ENCODE results near the gene MYL2. TPM values are rescaled to one million over a fixed set of nuclear protein-coding genes. Genes with fewer than 3 reads are reported as not detected.

MYL2 gene
- polyA plus RNA-seq, 4 donors = not detected

DNA sequence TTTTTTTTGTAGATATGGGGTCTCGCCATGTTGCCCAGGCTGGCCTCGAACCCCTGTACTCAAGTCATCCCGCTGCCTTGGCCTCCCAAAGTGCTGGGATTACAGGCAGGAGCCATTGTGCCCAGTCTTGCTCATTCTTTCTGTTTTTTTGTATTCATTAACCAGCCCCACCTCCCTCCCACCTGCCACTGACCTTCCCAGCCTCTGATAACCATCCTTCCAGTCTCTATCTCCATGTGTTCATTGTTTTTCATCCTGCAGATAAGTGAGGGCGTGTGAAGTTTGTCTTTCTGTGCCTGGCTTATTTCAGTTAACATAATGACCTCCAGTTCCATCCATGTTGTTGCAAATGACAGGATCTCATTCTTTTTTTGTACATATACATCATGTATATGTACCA, 19.0 kb downstream of the MYL2 start:
- DNase-seq (ENCODE audit: low read depth in 4 of 4, low spot score in 3 of 4) = no peak

DNA sequence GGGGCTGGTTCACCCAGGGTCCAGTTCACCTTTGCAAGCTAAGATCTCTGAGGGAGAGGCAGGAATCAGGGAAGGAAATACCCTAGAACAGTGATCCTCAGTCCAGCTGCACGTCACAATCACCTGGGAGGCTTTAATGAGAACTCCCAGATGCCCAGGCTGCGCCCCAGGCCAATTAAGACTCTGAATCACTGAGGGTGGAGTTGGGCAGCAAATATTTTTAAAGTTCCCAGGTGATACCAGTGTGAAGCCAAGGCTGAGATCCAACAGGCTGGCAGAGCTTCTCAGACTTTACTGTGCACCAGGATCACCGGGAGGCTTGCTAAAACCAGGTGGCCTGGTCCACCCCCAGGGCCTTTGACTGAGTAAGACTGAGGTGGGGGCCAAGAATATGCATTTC, 23.8 kb downstream of the MYL2 start:
- DNase-seq (ENCODE audit: low read depth in 4 of 4, low spot score in 3 of 4) = no peak

DNA sequence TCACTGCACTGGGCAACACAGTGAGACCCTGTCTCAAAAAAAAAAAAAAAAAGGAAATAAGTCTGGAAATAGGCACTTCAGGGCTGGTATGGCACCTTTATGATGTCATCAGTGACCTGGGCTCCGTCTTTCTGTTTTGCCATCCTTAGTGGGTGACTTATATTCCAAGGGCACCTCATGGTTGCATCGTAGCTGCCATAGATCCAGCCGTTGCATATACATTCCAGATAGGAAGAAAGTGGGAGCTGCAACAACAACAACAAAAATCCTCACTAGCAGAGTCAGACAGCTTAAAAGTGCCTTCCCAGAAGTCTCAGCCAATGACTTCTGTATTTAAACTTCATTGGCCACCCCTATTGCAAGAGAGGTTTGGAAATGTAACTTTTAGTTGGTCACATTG, 26.4 kb downstream of the MYL2 start:
- no peak for DNase-seq (ENCODE audit: low read depth in 4 of 4, low spot score in 3 of 4)

DNA sequence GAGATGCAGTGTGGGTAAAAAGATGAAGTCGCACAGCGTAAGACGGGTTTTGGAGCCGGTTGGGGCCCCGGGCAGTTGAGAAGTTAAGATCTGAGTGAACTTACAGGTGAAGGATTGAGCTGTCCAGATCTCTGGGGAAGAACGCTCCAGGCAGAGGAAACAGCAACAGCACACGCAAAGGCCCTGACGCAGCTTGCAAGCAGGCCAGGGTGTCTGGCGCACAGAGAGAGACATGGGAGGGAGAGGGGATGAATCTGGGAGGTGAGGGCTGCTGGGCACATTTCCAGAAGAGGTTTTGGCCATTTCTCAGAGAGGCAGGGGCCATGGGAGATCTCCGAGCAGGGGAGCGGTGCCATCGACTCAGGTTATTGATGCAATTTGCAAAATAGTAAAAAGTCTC, 31.0 kb downstream of the MYL2 start:
- no peak for DNase-seq (ENCODE audit: low read depth in 4 of 4, low spot score in 3 of 4)

DNA sequence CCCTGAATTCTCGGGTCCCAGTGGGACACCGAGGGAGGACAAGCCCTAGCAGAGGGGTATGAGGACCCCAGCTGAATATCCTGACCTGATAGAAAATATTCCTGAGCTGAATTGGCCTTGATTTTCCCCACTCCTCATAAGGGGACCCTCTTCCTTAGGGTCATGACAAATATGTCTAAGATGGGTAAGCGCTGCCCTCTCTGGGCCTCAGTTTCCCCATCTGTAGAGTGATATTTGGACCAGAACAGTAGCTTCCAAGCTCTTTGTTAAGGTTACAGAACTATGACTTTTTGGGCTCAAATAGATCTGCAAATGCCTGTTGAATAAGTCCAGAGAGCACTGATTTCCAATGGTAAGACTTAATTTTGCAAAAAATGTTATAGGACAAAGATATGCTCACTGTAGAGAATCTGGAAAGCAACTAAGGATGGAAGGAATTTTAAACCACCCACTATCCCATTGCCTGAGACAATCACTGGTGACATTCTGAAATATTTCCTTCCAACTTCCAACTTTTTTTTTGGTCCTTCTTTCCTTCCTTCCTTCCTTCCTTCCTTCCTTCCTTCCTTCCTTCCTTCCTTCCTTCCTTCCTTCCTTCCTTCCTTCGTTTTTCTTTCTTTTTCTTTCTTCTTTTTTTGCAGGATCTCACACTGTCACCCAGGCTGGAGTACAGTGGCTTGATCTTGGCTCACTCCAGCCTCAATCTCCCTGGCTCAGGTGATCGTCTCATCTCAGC, 32.0 kb downstream of the MYL2 start:
- no peak for DNase-seq (ENCODE audit: low read depth in 4 of 4, low spot score in 3 of 4)

DNA sequence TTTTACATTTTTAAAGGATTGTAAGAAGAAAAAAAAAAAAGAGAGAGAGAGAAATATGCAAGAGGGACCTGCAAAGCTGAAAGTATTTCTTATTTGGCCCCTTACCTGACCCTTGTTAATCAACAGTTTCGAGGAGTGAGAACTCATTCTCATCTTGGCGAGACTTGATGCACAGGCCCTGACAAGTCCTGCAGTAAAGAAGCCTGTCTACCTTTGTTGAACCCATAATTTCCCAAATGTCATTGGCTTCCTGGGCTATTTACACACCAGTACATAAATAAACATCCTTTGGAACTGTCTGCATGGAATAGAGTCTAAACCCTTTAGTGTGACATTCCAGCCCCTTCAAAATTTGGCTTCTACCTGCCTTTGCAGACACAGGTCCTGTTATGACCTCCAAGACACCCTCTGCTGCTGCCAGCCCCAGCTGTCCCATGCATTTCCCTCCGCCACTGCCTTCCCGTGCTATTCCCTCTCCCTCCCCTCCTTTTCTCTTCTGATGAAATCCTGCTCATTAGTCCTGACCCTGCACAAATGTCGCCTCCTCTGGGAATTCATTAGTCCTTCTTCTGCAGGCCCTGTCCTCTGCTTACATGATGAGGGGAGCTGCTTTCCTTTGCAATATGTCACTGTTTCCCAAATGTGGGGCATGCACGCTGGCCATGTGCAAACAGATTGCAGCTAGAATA, 35.1 kb downstream of the MYL2 start:
- DNase-seq (ENCODE audit: low read depth in 4 of 4, low spot score in 3 of 4) = no peak

DNA sequence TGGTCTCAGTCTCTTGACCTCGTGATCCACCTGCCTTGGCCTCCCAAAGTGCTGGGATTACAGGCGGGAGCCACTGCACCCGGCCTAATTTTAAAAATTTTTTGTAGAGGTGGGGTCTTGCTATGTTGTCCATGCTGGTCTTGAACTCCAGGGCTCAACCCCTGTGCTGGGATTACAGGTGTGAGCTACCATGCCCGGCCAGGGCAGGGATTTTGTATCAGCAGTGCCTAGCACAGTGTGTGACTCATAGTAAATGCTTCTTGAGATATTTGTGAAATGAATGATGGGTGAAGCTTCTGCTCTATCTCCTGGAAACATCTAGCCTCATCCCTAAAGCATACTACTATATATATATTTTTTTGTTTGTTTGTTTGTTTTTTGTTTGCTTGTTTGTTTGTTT, 37.1 kb downstream of the MYL2 start:
- no peak for DNase-seq (ENCODE audit: low read depth in 4 of 4, low spot score in 3 of 4)

DNA sequence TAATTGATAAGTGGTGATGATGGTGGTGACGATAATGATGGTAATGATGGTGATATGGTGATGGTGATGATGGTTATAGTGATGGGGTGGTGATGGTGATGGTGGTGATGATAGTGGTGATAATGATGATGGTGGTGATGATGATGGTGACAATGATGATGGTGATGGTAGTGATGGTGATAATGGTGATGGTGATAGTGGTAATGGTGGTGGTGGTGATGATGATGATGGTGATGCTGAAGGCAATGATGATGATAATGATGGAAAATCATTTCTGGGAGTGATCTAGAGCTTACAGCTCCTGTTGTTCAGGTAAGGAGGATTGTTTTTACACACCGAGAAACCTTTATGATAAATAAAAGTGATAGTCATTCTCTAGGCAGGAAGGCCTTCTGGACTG, 39.7 kb downstream of the MYL2 start:
- no peak for DNase-seq (ENCODE audit: low read depth in 4 of 4, low spot score in 3 of 4)

DNA sequence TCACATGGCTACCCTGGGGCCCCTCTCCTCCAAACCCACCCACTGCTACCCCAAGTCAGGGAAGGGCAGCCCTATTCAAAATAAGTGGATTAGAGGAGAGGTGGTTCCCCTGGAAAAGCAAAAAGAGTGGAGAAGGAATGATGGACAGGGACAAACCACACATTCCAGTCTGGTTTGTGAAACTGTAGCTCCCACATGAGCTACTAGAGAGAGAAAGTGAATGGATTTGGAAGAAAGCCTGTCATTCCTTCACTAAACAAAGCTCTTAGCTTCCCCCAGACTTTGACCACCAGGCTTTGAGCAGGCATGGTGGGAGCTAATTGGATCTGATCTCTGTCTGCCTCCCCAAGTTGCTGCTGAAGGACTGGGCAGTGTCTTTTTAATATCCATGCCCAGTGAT, 45.6 kb downstream of the MYL2 start:
- DNase-seq (ENCODE audit: low read depth in 4 of 4, low spot score in 3 of 4) = no peak

DNA sequence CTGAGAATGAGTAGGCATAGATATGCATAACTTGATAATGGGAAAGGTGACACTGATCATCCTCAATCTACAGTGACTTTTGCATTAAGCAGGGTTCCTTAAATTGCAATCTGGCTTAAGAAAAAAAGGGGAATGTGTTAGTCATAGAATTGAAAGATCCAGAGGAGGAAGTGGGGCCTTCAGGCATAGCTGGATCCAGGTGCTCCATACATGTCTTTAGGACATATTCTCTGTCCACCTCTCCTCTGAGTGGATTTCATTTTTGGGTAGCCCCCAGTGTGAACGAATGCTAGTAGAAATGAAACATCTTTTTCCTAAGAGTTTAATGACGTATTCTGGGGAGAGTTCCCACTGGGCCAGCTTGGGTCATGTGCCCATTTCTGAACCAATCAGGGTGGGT, 46.0 kb downstream of the MYL2 start:
- DNase-seq (ENCODE audit: low read depth in 4 of 4, low spot score in 3 of 4) = no peak

DNA sequence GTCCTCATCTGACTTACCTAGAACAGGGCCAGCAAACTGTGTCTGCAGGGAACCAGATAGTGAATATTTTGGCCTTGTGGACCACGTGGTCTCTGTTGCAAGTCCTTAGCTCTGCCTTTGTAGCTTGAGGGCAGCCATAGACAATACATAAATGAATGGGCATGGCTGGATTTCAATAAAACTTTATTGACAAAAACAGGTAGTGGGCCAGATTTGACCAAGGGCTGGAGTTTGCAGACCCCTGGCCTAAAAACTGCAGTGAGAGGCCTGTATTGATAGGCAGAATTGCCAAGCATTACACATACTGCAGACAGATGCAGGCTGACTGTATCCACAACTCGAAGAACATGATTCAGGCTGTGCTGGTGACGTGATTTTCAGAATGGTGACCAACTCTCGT, 48.3 kb downstream of the MYL2 start:
- DNase-seq (ENCODE audit: low read depth in 4 of 4, low spot score in 3 of 4) = no peak

DNA sequence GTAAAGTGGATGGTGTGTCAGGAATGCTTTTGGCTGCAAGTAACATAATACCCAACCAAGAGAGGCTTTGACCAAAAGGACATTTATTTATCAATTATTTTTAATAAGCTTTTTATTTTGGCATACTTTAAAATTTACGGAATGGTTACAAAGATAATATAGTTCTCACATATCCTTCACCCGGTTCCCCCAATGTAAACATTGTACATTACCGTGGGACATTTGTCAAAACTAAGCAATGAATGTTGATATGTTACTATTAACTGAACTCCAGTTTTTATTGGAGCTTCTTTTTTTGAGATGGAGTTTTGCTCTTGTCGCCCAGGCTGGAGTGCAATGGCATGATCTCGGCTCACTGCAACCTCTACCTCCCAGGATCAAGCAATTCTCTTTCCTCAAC, 50.6 kb downstream of the MYL2 start:
- no peak for DNase-seq (ENCODE audit: low read depth in 4 of 4, low spot score in 3 of 4)

DNA sequence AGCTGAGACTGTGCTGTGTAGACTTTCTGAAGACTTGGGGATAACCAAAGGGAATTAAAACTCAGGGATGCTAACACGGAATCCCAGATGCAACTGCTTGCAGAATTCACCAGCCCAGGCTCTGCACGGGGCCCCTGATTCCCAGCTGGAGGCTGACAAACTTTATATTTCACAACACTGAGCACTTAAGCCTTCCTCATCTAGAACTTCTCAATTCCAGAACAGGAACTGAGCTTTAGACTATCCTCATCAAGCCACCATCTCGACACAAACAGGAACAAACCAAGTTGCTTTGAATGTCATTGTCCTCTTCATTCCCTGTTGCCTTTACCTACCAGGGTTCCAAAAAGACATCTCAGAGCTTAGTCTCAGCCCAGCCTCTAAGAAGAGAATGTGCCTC, 51.4 kb downstream of the MYL2 start:
- DNase-seq (ENCODE audit: low read depth in 4 of 4, low spot score in 3 of 4) = no peak

DNA sequence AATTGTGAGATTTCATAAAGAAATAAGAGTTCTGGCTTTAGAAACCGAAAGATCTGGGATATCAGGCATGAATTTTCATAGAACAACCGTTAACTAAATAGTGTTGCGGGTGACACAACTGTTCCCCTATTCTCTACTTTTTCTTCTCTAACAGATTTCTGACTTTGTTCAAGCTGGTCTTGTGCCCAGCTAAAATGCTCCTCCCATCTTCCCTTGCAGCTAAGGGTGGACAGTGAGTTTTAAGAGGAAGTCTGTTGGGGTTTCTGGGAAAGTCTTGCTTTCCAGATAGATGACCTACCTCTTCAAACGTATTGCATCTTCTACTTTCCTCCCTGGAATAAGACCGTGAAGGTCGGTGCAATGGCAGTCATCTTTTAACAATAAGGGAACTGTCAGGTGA, 54.9 kb downstream of the MYL2 start:
- no peak for DNase-seq (ENCODE audit: low read depth in 4 of 4, low spot score in 3 of 4)

DNA sequence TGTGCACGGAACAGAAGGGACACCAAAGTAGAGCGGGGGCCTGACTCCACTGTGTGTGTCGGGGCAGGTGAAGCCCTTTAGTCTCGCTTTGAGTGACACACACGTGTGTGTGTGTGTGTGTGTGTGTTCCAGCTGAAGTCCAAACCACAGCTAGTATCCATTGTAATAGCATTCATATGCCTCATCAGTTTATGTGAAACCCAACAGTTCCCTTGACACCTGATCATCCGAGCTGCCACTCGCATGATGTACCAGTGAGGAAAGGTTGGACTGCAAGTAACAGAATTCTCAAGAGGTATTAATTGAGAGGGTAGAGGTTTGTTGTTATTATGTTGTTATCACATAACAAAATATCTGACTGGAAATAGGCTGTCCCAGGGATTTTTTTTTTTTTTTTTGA, 57.2 kb downstream of the MYL2 start:
- DNase-seq (ENCODE audit: low read depth in 4 of 4, low spot score in 3 of 4) = no peak

DNA sequence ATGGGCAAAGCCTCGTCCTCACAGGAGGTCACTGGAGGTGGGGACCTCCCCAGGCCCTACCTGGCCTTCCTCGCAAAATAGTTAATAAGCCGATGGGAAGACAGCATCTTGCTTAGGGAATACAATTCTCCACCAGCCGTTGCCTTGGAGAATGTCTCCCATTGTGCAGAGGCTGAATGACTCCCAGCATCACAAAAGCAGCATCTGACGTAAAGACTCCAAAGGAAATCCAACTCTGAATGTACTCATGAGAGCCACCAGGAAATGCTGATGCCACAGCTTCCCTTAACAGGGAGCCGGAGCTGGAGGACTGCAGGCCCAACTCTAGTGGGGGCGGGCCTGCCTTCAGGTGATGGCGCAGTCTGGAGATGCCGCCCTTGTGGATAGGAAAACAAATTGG, 58.0 kb downstream of the MYL2 start:
- no peak for DNase-seq (ENCODE audit: low read depth in 4 of 4, low spot score in 3 of 4)

DNA sequence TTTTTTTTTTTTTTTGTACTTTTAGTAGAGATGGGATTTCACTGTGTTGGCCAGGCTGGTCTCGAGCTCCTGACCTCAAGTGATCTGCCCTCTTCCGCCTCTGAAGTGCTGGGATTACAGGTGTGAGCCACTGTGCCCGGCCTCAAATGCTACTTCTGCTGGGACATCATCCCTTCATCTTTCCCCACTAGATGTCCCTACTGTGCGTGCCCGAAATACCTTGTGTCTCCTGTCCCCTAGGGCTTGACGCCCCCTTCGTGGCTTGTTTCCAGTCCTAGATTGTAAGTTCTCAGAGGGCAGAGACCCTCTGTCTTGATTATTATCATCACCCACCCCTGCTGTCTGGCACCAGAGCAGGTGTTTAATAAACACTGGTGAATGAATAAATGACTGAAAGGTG, 58.6 kb downstream of the MYL2 start:
- no peak for DNase-seq (ENCODE audit: low read depth in 4 of 4, low spot score in 3 of 4)

Other genes with a start within 250 kb of the MYL2 start
- gene HVCN1, start 231.5 kb downstream of the MYL2 start, polyA plus RNA-seq (ENCODE audit: insufficient read length in 4 of 4) = 10 to 100 TPM in 2 of 4 donors, 1 to 10 TPM in 2; 9.1 to 11.2 (median 10.2) TPM
- gene PPP1CC, start 177.7 kb downstream of the MYL2 start, polyA plus RNA-seq (ENCODE audit: insufficient read length in 4 of 4) = 100 to 1,000 TPM; 165 to 212 (median 208) TPM
- gene CCDC63, start 73.6 kb downstream of the MYL2 start, polyA plus RNA-seq (ENCODE audit: insufficient read length in 4 of 4) = under 1 TPM in 1 of 4 donors, not detected in 3; 0.08 TPM
- gene CUX2, start 113.6 kb upstream of the MYL2 start, polyA plus RNA-seq (ENCODE audit: insufficient read length in 4 of 4) = 10 to 100 TPM in 1 of 4 donors, 1 to 10 TPM in 3; 8.4 to 10.1 (median 8.5) TPM

All from right renal pelvis (tissue), 4 donors.